Right lobe of liver (tissue), 4 donors: ENCODE measurements around the gene TPH1.

Source experiments
- POLR2A ChIP-seq: fragments of 450-650 bp; IDR thresholded peaks from one replicate; pipeline ENCODE4 v1.6.1; 2017; ENCODE audit warnings: antibody characterized with exemption, mild to moderate bottlenecking
- TF ChIP-seq, protein P1 (sequence below), 4 donors: fragments of 200-600 bp in 3 of 4; fragments of 450-650 bp in 1 of 4; IDR thresholded peaks; one replicate each; pipeline versions ENCODE4 v1.5.1 to v1.8.0; 2016 to 2022; ENCODE audit warnings: antibody characterized with exemption in 4 of 4, mild to moderate bottlenecking in 2 of 4
- donor health status: DM: no; HTN: no; CAD: no.
- donor health status: DM: no; HTN: no; CAD: no.
- donor health status: DM: no; HTN: yes; CAD: no.

- TF ChIP-seq, protein P1, sequence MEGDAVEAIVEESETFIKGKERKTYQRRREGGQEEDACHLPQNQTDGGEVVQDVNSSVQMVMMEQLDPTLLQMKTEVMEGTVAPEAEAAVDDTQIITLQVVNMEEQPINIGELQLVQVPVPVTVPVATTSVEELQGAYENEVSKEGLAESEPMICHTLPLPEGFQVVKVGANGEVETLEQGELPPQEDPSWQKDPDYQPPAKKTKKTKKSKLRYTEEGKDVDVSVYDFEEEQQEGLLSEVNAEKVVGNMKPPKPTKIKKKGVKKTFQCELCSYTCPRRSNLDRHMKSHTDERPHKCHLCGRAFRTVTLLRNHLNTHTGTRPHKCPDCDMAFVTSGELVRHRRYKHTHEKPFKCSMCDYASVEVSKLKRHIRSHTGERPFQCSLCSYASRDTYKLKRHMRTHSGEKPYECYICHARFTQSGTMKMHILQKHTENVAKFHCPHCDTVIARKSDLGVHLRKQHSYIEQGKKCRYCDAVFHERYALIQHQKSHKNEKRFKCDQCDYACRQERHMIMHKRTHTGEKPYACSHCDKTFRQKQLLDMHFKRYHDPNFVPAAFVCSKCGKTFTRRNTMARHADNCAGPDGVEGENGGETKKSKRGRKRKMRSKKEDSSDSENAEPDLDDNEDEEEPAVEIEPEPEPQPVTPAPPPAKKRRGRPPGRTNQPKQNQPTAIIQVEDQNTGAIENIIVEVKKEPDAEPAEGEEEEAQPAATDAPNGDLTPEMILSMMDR (IDR thresholded peaks at IDR 0.05), result no peak
- no peak for TF ChIP-seq POLR2A
Measured at GRCh38 chr11:18078909-18079308, 32.8 kb upstream of the TPH1 start.
